Parathyroid adenoma (tissue), 2 donors: Measurements from ENCODE around the gene ZNF557.

Source experiments
- H2AFZ ChIP-seq: fragments of 300-600 bp; sonication (generic); one replicate; pipeline ENCODE4 v1.7.0; 2017; ENCODE audit warnings: antibody characterized with exemption, mild to moderate bottlenecking
- H3K27ac ChIP-seq: fragments of 300-600 bp; sonication (generic); one replicate; pipeline ENCODE4 v1.7.0; 2017
- H3K27me3 ChIP-seq: fragments of 300-600 bp; sonication (generic); one replicate; pipeline ENCODE4 v1.7.0; 2017; ENCODE audit warnings: low read length; ENCODE audit not compliant: control insufficient read depth, insufficient read depth
- H3K36me3 ChIP-seq: fragments of 300-600 bp; sonication (generic); one replicate; pipeline ENCODE4 v1.7.0; 2017; ENCODE audit warnings: low read length; ENCODE audit not compliant: control insufficient read depth, insufficient read depth
- H3K4me1 ChIP-seq: fragments of 300-600 bp; sonication (generic); one replicate; pipeline ENCODE4 v1.7.0; 2017; ENCODE audit warnings: control low read depth
- H3K4me2 ChIP-seq: fragments of 300-600 bp; sonication (generic); one replicate; pipeline ENCODE4 v1.7.0; 2017; ENCODE audit warnings: low read length
- H3K4me3 ChIP-seq: fragments of 300-600 bp; sonication (generic); one replicate; pipeline ENCODE4 v1.7.0; 2017; ENCODE audit warnings: low read depth, low read length
- H3K79me2 ChIP-seq: fragments of 300-600 bp; sonication (generic); one replicate; pipeline ENCODE4 v1.7.0; 2017; ENCODE audit warnings: control low read depth
- H3K9ac ChIP-seq: fragments of 300-600 bp; sonication (generic); one replicate; pipeline ENCODE4 v1.7.0; 2017; ENCODE audit warnings: mild to moderate bottlenecking
- H3K9me3 ChIP-seq: fragments of 300-600 bp; sonication (generic); one replicate; pipeline ENCODE4 v1.7.0; 2017; ENCODE audit warnings: low read length; ENCODE audit not compliant: control insufficient read depth
- CTCF ChIP-seq: fragments of 300-600 bp; sonication (generic); IDR thresholded peaks from one replicate; pipeline ENCODE4 v1.7.0; 2017; ENCODE audit warnings: antibody characterized with exemption, mild to moderate bottlenecking
- donor health status: primary hyperparathyroidism.

The ZNF557 gene

GRCh38 chr19:7101498-7102253 lies 32.2 kb downstream of the ZNF557 start:
- Histone ChIP-seq H3K4me1 (peaks cover 3% of the 10 kb centered on the region), H2AFZ (no peak overlapping the region), H3K36me3 (no peaks in the 10 kb centered on the region), H3K27ac (no peak overlapping the region), H3K9ac (no peak overlapping the region), H3K27me3 (no peaks in the 10 kb centered on the region), H3K79me2 (no peaks in the 10 kb centered on the region), H3K9me3 (no peaks in the 10 kb centered on the region), H3K4me2 (no peak overlapping the region), H3K4me3 (no peak overlapping the region)
- no peak for TF ChIP-seq CTCF

GRCh38 chr19:7104747-7105447 lies 35.4 kb downstream of the ZNF557 start:
- H3K27me3 ChIP-seq: no peaks in the 10 kb centered on the region
- H3K79me2 ChIP-seq: no peaks in the 10 kb centered on the region
- no peak overlapping the region for H3K27ac ChIP-seq
- no peak overlapping the region for H3K4me3 ChIP-seq
- H3K9me3 ChIP-seq: no peaks in the 10 kb centered on the region
- no peaks in the 10 kb centered on the region for H3K36me3 ChIP-seq
- H3K9ac ChIP-seq: no peak overlapping the region
- TF ChIP-seq CTCF: no peak
- H2AFZ ChIP-seq: no peak overlapping the region
- H3K4me2 ChIP-seq: no peak overlapping the region
- H3K4me1 ChIP-seq: peaks cover under 1% of the 10 kb centered on the region

- no peaks in the 10 kb centered on the region for H3K36me3 ChIP-seq
- H3K9ac ChIP-seq: no peak overlapping the region
- H3K9me3 ChIP-seq: no peaks in the 10 kb centered on the region
- H2AFZ ChIP-seq: no peak overlapping the region
- H3K4me2 ChIP-seq: no peak overlapping the region
- H3K27ac ChIP-seq: no peak overlapping the region
- no peaks in the 10 kb centered on the region for H3K4me1 ChIP-seq
- H3K27me3 ChIP-seq: no peaks in the 10 kb centered on the region
- TF ChIP-seq CTCF: no peak
- no peaks in the 10 kb centered on the region for H3K79me2 ChIP-seq
- no peak overlapping the region for H3K4me3 ChIP-seq
Observed at GRCh38 chr19:7106711-7107657, 37.5 kb downstream of the ZNF557 start.

- TF ChIP-seq CTCF: no peak
- Histone ChIP-seq H3K4me3 (no peak overlapping the region), H3K36me3 (no peaks in the 10 kb centered on the region), H3K27me3 (no peaks in the 10 kb centered on the region), H3K9me3 (no peaks in the 10 kb centered on the region), H3K79me2 (no peaks in the 10 kb centered on the region), H3K27ac (no peak overlapping the region), H3K9ac (no peak overlapping the region), H2AFZ (no peak overlapping the region), H3K4me2 (no peak overlapping the region), H3K4me1 (no peaks in the 10 kb centered on the region)
Observed at GRCh38 chr19:7109678-7110289, 40.3 kb downstream of the ZNF557 start.
